ENCODE results near the gene CD40LG. TPM values are rescaled to one million over a fixed set of nuclear protein-coding genes. Genes with fewer than 3 reads are reported as not detected.
A peak's percentile ranks its signal among the peaks of the same experiment; 100 is the strongest.

The CD40LG gene
- total RNA-seq, 1 donor from 2014 or later, result not detected

DNA sequence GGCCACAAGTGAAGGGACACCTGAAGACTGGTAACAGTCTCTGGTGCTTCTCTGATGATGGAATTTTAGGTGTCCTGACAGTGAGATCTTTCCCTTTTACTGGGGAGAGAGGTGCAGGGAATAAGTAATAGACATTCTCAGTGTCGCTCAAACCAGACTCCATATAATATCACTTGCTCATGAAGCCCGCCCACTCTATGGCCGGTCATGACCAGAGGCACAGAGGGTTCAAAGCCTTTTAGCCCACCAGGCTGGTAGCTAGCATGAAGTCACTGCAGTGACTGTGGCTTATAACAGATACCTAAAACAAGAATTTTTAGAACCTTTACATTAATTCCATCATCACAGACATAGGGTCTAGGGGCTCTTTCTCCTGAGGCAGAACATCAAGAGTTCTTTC lies 2.9 kb downstream of the CD40LG start:
- no peak for DNase-seq (ENCODE audit: low read depth)

- DNase-seq (ENCODE audit: low read depth), result no peak
These were observed 5.1 kb downstream of the CD40LG start for GRCh38 chrX:136652822-136653723.

DNA sequence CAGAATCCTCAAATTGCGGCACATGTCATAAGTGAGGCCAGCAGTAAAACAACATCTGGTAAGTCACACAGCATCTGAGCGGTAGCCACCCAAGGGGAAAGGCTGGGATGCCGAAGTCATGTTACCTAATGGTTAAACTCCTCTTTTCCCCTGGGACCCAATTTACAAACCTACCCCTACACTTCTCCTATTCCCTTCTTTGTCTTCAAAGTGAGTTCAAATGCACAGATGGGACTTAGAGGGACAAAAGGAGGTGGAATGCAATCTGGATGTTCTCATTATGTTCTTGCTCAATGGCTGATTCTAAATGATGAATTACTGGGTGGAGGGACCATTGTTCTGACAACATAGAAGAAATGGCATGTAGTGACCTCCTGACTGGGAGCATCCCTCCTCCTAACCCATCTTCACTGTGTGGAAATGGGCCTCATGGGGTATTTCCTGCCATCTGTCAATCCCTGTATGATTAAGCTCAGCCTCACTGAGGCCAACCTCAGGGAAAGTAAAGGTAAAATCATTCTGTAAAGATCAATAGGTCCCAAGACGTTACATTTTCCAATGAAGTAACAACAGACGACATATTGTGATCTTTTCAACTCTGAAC lies 8.5 kb downstream of the CD40LG start:
- no peak for DNase-seq (ENCODE audit: low read depth)

DNA sequence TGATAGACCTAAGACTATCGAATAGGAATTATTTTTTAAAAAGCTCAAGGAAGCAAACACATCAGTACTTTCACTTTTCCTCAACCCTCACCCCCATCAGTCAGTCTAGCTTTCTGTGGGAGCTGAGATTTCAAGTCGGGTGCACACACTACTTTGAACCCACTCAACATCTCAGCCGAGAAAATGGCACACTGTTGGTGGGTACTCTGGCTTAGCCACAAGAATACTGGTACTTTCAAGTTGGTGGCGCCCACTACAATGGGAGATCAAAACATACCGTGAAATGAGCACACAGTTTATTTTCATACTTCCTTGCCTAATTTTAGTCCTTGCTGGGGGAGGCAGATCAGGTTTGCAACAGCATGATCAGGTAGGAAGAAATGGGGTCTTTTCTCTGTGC lies 10.2 kb downstream of the CD40LG start:
- no peak for DNase-seq (ENCODE audit: low read depth)

- no peak for DNase-seq (ENCODE audit: low read depth)
These were observed 11.2 kb downstream of the CD40LG start for GRCh38 chrX:136659174-136659573.

GRCh38 chrX:136660896-136661295 lies 12.9 kb downstream of the CD40LG start:
- no peak for DNase-seq (ENCODE audit: low read depth)

- DNase-seq (ENCODE audit: low read depth), result no peak
These were observed 14.1 kb downstream of the CD40LG start for GRCh38 chrX:136662104-136662503.

GRCh38 chrX:136662976-136663375 lies 15.0 kb downstream of the CD40LG start:
- no peak for DNase-seq (ENCODE audit: low read depth)

DNA sequence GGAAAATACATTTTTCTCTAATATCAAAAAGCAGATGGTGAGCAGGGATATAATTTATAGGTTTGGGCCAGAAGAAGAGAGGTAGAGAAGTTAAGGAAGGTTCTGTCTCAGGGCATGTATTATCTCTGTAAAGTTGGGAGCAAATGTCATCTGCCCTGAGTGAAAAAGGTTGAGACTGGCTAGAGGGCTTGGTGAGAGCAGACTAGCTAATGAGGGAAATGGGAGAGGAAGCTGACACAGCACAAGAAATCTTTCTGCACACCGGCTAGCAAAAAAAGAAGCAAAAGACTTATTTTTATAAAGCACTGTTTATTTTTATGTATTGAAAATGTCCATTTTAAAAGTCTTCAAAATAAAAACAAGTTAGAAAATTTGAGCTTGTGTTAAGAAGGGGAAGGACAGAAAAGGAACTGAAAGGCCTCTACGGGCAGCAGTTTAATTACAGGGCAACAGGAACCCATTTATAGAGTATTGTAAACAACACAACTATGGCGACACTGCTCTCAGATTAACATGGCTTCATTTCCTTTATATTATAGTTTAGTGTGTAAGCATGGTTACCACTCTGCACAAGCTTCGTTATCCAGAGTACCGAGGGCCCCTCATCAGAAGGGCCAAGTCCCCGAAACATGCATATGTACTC lies 17.4 kb downstream of the CD40LG start:
- DNase-seq (ENCODE audit: low read depth), result no peak

DNA sequence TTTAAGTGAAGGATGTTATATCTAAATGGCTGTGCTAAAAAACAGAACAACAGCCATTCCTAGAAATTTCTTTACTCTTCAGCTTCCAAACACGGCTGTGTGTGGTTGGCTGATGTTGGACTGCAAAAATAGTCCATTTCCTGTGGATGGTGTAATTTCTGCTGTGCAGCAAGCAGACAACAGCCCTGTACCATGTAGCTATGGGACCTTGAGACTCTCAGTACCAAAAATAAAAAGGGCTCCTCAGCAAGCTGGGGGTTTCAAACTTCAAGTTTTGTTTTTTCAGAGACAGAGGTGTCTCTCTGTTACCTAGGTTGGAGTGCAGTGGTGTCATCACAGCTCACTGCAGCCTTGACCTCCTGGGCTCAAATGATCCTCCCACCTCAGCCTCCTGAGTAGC lies 18.1 kb downstream of the CD40LG start:
- DNase-seq (ENCODE audit: low read depth), result no peak

DNA sequence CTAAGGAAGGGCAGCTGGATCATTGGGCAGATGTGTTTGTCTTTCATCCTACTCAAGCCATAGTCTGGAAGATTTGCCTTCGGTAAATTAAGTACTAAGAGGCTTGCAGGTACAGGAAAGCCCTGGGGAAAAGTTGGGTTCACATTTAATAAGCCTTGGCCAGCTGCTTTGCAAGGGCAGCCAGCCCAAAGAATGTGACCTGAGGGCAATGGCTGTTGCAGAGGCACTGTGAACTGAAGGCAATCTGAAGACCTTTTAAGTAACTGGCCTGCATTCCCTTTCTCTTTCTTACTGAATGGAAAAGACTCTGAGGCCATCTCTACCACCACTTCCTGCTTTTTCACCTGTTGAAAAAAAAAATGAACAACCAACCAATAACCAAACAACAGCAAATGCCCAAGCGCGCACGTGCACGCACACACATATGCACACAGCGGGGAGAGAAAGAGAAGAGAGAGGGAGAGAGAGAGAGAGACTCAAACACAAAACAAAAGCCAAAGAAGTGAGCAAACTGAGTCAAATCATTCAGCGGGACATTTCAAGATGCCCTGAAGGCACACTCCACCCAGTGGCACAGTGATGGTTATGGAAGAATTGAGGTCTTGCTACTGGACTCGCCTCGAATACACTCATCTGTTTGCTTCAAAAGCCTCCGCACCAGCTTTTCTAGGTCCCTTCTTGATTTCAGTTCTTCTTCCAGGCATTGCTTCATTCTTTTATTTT lies 19.6 kb downstream of the CD40LG start:
- peak; percentile 64 for DNase-seq (ENCODE audit: low read depth)

- no peak for DNase-seq (ENCODE audit: low read depth)
These were observed 23.1 kb downstream of the CD40LG start for GRCh38 chrX:136671006-136671610.

GRCh38 chrX:136674270-136674985 lies 26.5 kb downstream of the CD40LG start:
- no peak for DNase-seq (ENCODE audit: low read depth)

GRCh38 chrX:136679531-136679930 lies 31.6 kb downstream of the CD40LG start:
- no peak for DNase-seq (ENCODE audit: low read depth)

- peak; percentile 70 for DNase-seq (ENCODE audit: low read depth)
These were observed 36.2 kb downstream of the CD40LG start for GRCh38 chrX:136684120-136684519.

DNA sequence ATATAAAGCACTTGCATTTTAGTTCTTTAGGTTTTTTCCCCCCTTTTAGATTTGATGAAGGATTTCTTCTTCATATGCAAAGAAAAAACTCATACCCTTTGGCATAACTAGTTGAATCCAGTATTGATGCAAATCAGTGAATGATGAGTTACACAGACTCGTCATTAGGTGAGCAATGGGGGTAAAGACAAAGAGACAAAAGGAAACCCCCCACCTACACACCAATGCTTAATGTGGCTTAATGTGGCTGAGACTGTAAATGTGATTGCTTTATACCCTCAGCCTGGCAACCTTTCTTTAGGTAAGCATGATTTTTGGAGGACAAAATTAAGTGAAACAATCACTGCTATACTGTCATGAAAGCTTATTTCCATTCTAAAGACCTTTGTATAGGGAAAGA lies 39.5 kb downstream of the CD40LG start:
- no peak for DNase-seq (ENCODE audit: low read depth)

DNA sequence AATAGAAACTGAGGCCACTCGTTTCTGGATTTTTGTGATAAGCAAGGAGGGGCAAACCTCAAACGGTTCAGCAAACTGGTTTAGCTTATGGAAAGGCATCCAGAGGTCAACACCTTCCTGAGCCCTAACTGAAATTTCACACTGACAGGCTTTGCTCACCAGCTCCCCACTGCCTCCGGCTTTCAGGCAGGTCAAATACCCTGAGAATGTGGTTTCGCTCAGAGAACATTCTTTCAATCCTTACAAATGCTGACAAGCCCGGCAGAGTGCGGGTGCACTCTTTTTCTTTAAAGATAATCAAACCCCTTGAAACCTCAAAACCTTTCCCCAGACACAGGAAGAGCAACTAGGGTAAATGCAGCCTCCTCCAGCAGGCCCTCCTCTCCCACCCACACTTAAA lies 41.5 kb downstream of the CD40LG start:
- DNase-seq (ENCODE audit: low read depth), result peak; percentile 52

DNA sequence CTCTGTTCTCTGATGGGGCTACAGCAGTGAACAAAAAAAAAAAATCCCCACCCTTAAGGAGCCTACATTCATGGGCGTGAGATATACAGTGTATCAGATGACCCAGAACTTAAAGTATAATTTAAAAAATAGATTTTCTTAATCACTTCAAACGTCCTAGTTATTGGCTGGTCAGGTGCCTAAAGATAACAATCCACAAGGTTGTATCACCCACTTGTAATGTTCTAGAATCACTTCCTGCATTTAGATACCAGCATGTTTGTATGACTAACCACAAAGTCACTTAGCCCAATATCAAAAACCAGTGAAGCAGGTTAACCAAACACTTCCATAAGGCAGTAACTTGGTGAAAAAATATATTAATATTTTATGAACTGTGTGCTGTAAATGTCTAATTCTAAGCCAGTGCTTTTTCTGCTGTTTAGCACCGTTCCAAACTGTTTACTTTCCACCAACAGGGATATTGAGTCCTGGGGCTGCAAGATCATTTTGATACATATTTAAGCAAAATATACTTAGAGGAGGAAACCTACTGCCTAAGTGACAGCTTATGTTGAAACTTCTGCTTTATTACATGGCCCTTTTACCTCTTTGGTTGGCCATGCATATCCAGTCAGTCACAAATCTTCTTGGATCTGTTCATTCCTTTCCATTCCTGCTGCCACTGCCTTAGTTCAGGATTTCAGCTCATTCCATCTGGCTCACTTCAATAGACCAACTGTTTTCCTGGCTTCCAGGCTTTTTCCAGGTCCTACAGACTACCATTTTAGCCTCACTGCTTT lies 43.3 kb downstream of the CD40LG start:
- peak; percentile 73 for DNase-seq (ENCODE audit: low read depth)

GRCh38 chrX:136692271-136692670 lies 44.3 kb downstream of the CD40LG start:
- DNase-seq (ENCODE audit: low read depth), result no peak

GRCh38 chrX:136694431-136695087 lies 46.6 kb downstream of the CD40LG start:
- DNase-seq (ENCODE audit: low read depth), result peak; percentile 38
